Nephron (organoid): ENCODE results near the gene SLC17A9.
A peak's percentile ranks its signal among the peaks of the same experiment; 100 is the strongest.

Experiments used
- H3K27ac Mint-ChIP-seq, 3 experiments: 2 replicates each; pipeline ENCODE4 v1.8.0; 2020; ENCODE audit warnings: mixed read lengths in 3 of 3, mild to moderate bottlenecking in 2 of 3, moderate library complexity in 1 of 3
- H3K27me3 Mint-ChIP-seq: 2 replicates; pipeline ENCODE4 v1.8.0; 2021; ENCODE audit warnings: low read depth, mild to moderate bottlenecking, moderate library complexity, mixed read lengths
- H3K36me3 Mint-ChIP-seq: 2 replicates; pipeline ENCODE4 v1.8.0; 2020; ENCODE audit warnings: low read depth, mixed read lengths
- H3K4me1 Mint-ChIP-seq: 2 replicates; pipeline ENCODE4 v1.8.0; 2020; ENCODE audit warnings: mixed read lengths
- H3K4me3 Mint-ChIP-seq, 3 experiments: 2 replicates each; pipeline ENCODE4 v1.8.0; 2020; ENCODE audit warnings: mild to moderate bottlenecking in 3 of 3, mixed read lengths in 3 of 3, moderate library complexity in 2 of 3
- H3K9me3 Mint-ChIP-seq: 2 replicates; pipeline ENCODE4 v1.8.0; 2020; ENCODE audit warnings: mixed read lengths
- CTCF ChIP-seq, 3 experiments: fragments of 200-600 bp; sonication (generic); IDR thresholded peaks; one replicate each; pipeline ENCODE4 v1.5.0; 2021; ENCODE audit warnings: antibody characterized with exemption in 3 of 3; ENCODE audit not compliant: unreplicated experiment in 3 of 3

SLC17A9 gene

GRCh38 chr20:62913043-62913630 lies 39.4 kb upstream of the SLC17A9 start:
- Mint-ChIP-seq H3K36me3 (peaks cover 45% of the 10 kb centered on the region), H3K27me3 (no peaks in the 10 kb centered on the region), H3K4me3 (no peak overlapping the region), H3K4me1 (peaks cover 36% of the 10 kb centered on the region), H3K27ac (no peak overlapping the region), H3K9me3 (no peaks in the 10 kb centered on the region)
- no peak for TF ChIP-seq CTCF (IDR thresholded peaks at IDR 0.05; ENCODE audit: unreplicated experiment in 3 of 3)

GRCh38 chr20:62914436-62914835 lies 38.1 kb upstream of the SLC17A9 start:
- H3K9me3 Mint-ChIP-seq: no peaks in the 10 kb centered on the region
- H3K4me3 Mint-ChIP-seq: no peak overlapping the region
- peaks cover 49% of the 10 kb centered on the region for H3K4me1 Mint-ChIP-seq
- peaks cover 32% of the 10 kb centered on the region for H3K36me3 Mint-ChIP-seq
- H3K27me3 Mint-ChIP-seq: no peaks in the 10 kb centered on the region
- no peak for TF ChIP-seq CTCF (IDR thresholded peaks at IDR 0.05; ENCODE audit: unreplicated experiment in 3 of 3)
- H3K27ac Mint-ChIP-seq: no peak overlapping the region

GRCh38 chr20:62914970-62915457 lies 37.5 kb upstream of the SLC17A9 start:
- Mint-ChIP-seq H3K4me3 (peak overlapping the region; percentile 15 to 34 (median 20)), H3K36me3 (peaks cover 26% of the 10 kb centered on the region), H3K27me3 (no peaks in the 10 kb centered on the region), H3K4me1 (peaks cover 52% of the 10 kb centered on the region), H3K9me3 (no peaks in the 10 kb centered on the region), H3K27ac (peak overlapping the region in 2 of 3 experiments; percentile 43 to 57)
- TF ChIP-seq CTCF (IDR thresholded peaks at IDR 0.05; ENCODE audit: unreplicated experiment in 3 of 3): no peak

- Mint-ChIP-seq H3K36me3 (peaks cover 10% of the 10 kb centered on the region), H3K27ac (peak overlapping the region in 1 of 3 experiments; percentile 80), H3K4me1 (peaks cover 63% of the 10 kb centered on the region), H3K9me3 (no peaks in the 10 kb centered on the region), H3K4me3 (no peak overlapping the region), H3K27me3 (no peaks in the 10 kb centered on the region)
- no peak for TF ChIP-seq CTCF (IDR thresholded peaks at IDR 0.05; ENCODE audit: unreplicated experiment in 3 of 3)
These were observed 35.6 kb upstream of the SLC17A9 start for GRCh38 chr20:62916703-62917476.

- Mint-ChIP-seq H3K9me3 (no peaks in the 10 kb centered on the region), H3K36me3 (peaks cover 7% of the 10 kb centered on the region), H3K27ac (peak overlapping the region in 2 of 3 experiments; percentile 5), H3K4me1 (peaks cover 70% of the 10 kb centered on the region), H3K27me3 (no peaks in the 10 kb centered on the region), H3K4me3 (no peak overlapping the region)
- no peak for TF ChIP-seq CTCF (IDR thresholded peaks at IDR 0.05; ENCODE audit: unreplicated experiment in 3 of 3)
These were observed 34.8 kb upstream of the SLC17A9 start for GRCh38 chr20:62917720-62918119.
